ENCODE data around the gene CGNL1. TPM values are rescaled to one million over a fixed set of nuclear protein-coding genes. Genes with fewer than 3 reads are reported as not detected.

The CGNL1 gene
- total RNA-seq, 1 experiment from 2014 or later, result 0.31 TPM

DNA sequence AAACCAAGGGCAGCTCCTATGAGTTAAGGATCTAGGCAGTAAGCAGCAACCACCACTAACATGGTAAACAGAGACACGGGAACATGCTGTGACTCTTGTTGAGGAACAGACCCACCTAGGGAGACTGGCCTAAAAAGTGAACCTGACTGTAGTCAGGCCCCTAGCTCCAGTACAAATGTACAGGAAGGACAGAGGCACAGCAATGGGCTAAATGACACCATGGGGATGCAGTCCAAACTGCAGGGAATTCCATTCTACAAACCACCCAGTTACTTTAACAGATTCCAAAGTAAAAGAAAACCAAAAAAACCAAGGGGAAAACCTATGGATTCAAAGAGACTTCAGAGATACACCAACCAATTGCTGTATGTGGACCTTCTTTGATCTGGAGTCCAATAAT lies 28.2 kb upstream of the CGNL1 start:
- Histone ChIP-seq H3K79me2 (ENCODE audit: low read depth) (no peaks in the 10 kb centered on the region), H3F3A (ENCODE audit: insufficient read depth, low read depth) (no peaks in the 10 kb centered on the region), H3K4me3 (no peak overlapping the region), H4K20me1 (ENCODE audit: insufficient read depth) (no peaks in the 10 kb centered on the region), H3K27ac (no peak overlapping the region), H3K9me2 (ENCODE audit: insufficient read depth) (no peaks in the 10 kb centered on the region), H3K36me3 (ENCODE audit: low read depth) (no peaks in the 10 kb centered on the region), H3K4me2 (no peak overlapping the region), H3K9me3 (ENCODE audit: insufficient read depth, low read depth) (no peaks in the 10 kb centered on the region), H3K4me1 (replicated peaks; ENCODE audit: insufficient read depth) (no peaks in the 10 kb centered on the region), H3K27me3 (ENCODE audit: insufficient read depth, low read depth) (no peaks in the 10 kb centered on the region), H2AFZ (no peak overlapping the region)
- POLR2A ChIA-PET (ENCODE audit: unreplicated experiment), result no interaction called here
- TF ChIP-seq, protein P1, sequence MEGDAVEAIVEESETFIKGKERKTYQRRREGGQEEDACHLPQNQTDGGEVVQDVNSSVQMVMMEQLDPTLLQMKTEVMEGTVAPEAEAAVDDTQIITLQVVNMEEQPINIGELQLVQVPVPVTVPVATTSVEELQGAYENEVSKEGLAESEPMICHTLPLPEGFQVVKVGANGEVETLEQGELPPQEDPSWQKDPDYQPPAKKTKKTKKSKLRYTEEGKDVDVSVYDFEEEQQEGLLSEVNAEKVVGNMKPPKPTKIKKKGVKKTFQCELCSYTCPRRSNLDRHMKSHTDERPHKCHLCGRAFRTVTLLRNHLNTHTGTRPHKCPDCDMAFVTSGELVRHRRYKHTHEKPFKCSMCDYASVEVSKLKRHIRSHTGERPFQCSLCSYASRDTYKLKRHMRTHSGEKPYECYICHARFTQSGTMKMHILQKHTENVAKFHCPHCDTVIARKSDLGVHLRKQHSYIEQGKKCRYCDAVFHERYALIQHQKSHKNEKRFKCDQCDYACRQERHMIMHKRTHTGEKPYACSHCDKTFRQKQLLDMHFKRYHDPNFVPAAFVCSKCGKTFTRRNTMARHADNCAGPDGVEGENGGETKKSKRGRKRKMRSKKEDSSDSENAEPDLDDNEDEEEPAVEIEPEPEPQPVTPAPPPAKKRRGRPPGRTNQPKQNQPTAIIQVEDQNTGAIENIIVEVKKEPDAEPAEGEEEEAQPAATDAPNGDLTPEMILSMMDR (conservative IDR thresholded peaks at IDR 0.05), result no peak
- no peak for TF ChIP-seq EZH2 (IDR thresholded peaks at IDR 0.05; ENCODE audit: low read depth)
- CTCF ChIA-PET, result no interaction called here
- intact Hi-C loops (cut with micrococcal nuclease; ENCODE audit: unreplicated experiment), result no loop called here
- no TSS peak for BruUV-seq (replicated peaks)
- DNase-seq, result no peak

DNA sequence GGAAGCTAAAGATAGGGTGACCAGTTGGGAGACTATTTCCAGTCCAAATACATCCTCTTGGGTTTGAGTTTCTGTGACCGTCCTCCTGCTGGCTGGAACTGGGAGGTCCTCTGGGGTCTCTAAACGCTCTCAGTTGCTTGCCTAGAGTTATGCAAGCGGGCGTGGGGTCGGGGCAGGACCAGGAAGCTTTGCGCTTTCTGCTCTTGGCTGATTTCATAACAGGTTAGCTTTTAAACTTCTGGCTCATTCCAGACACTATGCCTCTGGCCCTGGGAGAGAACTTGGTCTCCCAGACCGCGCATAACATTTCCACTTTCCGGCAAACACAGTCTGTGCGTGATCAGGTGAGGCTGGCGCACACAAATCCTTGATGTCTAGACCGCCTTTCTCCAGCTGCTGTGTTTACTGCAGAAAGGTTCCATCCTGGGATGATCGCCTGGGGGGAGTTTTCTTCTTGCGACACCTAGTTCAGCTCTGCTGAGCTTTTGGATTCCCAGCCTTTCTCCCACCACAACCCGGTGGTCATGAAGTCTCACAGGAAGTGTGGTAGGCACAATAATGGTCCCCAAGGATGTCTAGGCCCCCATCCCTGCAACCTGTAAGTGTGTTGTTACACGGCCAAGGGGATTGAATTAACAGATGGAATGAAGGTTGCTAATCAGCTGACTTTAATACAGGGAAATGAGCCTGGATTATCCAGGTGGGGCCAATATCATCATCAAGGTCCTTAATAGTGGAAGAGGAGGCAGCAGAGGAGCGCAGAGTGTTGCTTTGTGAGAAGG lies 23.6 kb upstream of the CGNL1 start:
- Histone ChIP-seq H3K4me3 (no peak overlapping the region), H3K4me1 (replicated peaks; ENCODE audit: insufficient read depth) (no peaks in the 10 kb centered on the region), H3K4me2 (no peak overlapping the region), H2AFZ (no peak overlapping the region), H3K36me3 (ENCODE audit: low read depth) (no peaks in the 10 kb centered on the region), H4K20me1 (ENCODE audit: insufficient read depth) (no peaks in the 10 kb centered on the region), H3K9me3 (ENCODE audit: insufficient read depth, low read depth) (no peaks in the 10 kb centered on the region), H3F3A (ENCODE audit: insufficient read depth, low read depth) (no peaks in the 10 kb centered on the region), H3K9me2 (ENCODE audit: insufficient read depth) (no peaks in the 10 kb centered on the region), H3K79me2 (ENCODE audit: low read depth) (no peaks in the 10 kb centered on the region), H3K27me3 (ENCODE audit: insufficient read depth, low read depth) (no peaks in the 10 kb centered on the region), H3K27ac (no peak overlapping the region)
- DNase-seq, result no peak
- CTCF ChIA-PET, result interaction anchor here (0.6 kb wide), 2 partner anchors 181 to 190 kb away, joined by 3 read pairs; no protein-coding TSS in a partner anchor
- TF ChIP-seq EZH2 (IDR thresholded peaks at IDR 0.05; ENCODE audit: low read depth), result no peak
- TF ChIP-seq, protein P1 (conservative IDR thresholded peaks at IDR 0.05), result no peak
- POLR2A ChIA-PET (ENCODE audit: unreplicated experiment), result no interaction called here
- no TSS peak for BruUV-seq (replicated peaks)
- intact Hi-C loops (cut with micrococcal nuclease; ENCODE audit: unreplicated experiment), result no loop called here

DNA sequence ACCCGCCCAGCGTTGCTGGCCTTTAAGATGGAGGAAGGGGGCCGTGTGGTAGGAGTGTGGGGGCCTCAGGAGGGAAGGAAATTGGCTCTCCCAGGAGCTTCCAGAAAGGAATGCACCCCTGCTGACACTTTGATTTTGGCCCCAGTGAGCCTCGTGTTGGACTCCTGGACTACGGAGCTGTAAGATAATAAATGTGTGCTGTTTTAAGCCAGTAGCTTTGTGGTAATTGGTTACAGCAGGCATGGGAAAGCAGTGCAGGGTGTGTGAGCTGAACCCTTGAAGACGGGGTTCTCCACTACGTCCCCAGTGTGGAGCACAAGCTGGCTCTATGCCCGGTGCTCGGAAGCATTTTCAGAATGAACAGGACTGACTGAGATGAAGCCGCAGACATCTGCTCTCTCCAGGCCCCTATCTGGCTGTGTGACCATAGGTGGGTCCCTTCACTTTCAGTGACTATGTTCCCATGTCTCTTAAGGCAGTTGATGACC lies 22.9 kb upstream of the CGNL1 start:
- TF ChIP-seq EZH2 (IDR thresholded peaks at IDR 0.05; ENCODE audit: low read depth), result no peak
- TF ChIP-seq, protein P1 (conservative IDR thresholded peaks at IDR 0.05), result no peak
- intact Hi-C loops (cut with micrococcal nuclease; ENCODE audit: unreplicated experiment), result no loop called here
- no peaks in the 10 kb centered on the region for H3F3A ChIP-seq (ENCODE audit: insufficient read depth, low read depth)
- no peaks in the 10 kb centered on the region for H3K36me3 ChIP-seq (ENCODE audit: low read depth)
- no peak overlapping the region for H3K27ac ChIP-seq
- DNase-seq, result no peak
- no peaks in the 10 kb centered on the region for H4K20me1 ChIP-seq (ENCODE audit: insufficient read depth)
- H3K9me3 ChIP-seq (ENCODE audit: insufficient read depth, low read depth), result no peaks in the 10 kb centered on the region
- ChIA-PET POLR2A (ENCODE audit: unreplicated experiment) (no interaction called here), CTCF (interaction anchor here (0.6 kb wide), 1 partner anchor 181 kb away, joined by 3 read pairs; no protein-coding TSS in a partner anchor)
- BruUV-seq (replicated peaks), result no TSS peak
- no peaks in the 10 kb centered on the region for H3K9me2 ChIP-seq (ENCODE audit: insufficient read depth)
- no peaks in the 10 kb centered on the region for H3K4me1 ChIP-seq (replicated peaks; ENCODE audit: insufficient read depth)
- no peak overlapping the region for H2AFZ ChIP-seq
- H3K27me3 ChIP-seq (ENCODE audit: insufficient read depth, low read depth), result no peaks in the 10 kb centered on the region
- H3K4me2 ChIP-seq, result no peak overlapping the region
- H3K4me3 ChIP-seq, result no peak overlapping the region
- H3K79me2 ChIP-seq (ENCODE audit: low read depth), result no peaks in the 10 kb centered on the region
